Right renal cortex interstitium (tissue), 3 donors: ENCODE results near the gene CARF. TPM values are rescaled to one million over a fixed set of nuclear protein-coding genes. Genes with fewer than 3 reads are reported as not detected.

Source experiments
- DNase-seq, 3 donors: peaks; one replicate each; pipeline ENCODE4 v3.0.0-alpha.2; 2013; ENCODE audit warnings: low read depth in 3 of 3, low spot score in 2 of 3
- polyA plus RNA-seq, 3 donors: library from polyadenylated mRNA; unstranded; fragments of 120-200 nt; gene quantifications; one replicate each; pipeline ENCODE4 v1.2.1, GENCODE V29; 2013; ENCODE audit not compliant: insufficient read length in 3 of 3

CARF gene
- polyA plus RNA-seq, 3 donors = 13.7 to 16.2 (median 15.1) TPM

DNA sequence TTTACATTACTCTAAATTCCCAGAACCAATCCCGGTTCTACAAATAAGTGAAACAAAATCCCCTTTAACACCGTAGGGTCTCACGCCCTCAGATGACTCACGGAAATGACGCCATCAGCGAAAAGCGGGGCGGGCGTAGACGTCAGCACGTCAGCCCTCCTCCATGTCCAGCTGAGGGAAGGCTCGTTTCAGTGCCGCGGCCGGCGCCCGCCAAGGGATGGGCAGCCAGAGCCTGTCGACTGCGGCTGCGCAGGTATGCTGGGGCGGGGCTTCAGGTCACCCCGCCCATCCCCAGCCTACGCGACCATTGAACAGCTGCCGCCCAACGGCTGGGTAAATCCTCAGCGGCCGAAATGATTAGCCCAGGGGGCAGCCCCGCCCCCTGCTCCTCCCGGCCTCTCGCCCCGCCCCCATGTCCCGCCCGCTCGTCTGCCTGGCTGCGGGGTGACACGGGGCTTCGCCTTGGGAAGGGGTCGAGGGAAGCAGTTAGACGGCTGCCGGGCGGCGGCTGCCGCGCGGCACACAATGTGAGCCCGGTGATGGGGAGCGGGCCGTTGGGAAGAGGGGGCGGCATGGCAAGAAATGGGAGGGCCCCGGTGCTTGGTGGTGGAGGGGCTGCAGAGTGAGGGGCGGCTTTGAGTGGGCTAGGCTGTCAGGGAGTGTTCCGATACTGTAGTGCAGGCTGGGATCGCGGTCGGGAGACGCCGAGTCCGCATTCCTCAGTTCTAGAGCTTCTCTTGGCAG, 102.6 kb downstream of the CARF start, which contains the start of gene NBEAL1:
TSS of gene NBEAL1 (plus strand) at position 420 of the 744 bp plus-strand sequence. CDS start 1,510 bp downstream, outside the sequence.
- peak; percentile 96 to 98 (median 97) for DNase-seq

GRCh38 chr2:203016716-203017115, 104.6 kb downstream of the CARF start:
- no peak for DNase-seq

GRCh38 chr2:203018181-203018580, 106.1 kb downstream of the CARF start:
- no peak for DNase-seq

DNA sequence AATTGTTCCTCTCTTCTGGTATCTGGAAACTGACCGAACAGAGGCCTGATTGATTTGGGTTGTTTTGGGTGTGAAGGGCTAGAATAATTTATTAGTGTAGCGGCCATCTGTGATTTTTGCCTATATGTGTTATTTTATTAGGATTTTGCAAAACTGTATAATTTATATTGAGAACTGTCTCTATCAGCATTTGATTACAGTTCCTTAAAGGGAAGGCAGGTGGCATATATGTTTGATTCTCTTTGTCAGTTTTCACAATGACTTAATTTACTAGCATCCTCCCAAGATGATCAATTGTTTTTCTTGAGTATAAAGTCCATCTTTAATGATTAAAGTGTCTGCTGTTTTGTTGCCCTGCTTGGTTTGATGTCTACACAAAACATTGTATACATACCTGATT, 107.1 kb downstream of the CARF start:
- DNase-seq = no peak

- DNase-seq = no peak
These were observed 109.9 kb downstream of the CARF start for GRCh38 chr2:203021991-203022390.

DNA sequence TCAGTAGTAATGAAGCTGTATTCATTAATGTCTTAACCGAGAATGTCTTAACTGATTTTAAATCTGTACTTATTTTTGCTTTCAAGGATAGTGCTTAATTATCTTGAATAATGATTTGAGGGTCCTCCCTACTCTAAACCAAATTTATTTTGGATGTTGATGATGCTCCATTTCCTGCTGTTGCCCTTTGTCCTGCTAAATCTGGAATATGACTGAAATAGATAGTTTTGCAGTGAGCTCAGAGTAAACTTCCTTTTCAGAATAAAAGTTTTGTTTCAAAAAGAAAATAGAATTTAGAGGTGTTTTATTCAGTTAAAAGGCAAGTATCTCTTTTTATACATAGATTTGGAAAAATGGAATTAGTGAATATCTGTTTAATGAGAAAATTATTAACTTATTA, 110.7 kb downstream of the CARF start:
- no peak for DNase-seq

GRCh38 chr2:203025592-203025991, 113.5 kb downstream of the CARF start:
- DNase-seq = no peak

GRCh38 chr2:203030545-203030944, 118.5 kb downstream of the CARF start:
- DNase-seq = no peak

DNA sequence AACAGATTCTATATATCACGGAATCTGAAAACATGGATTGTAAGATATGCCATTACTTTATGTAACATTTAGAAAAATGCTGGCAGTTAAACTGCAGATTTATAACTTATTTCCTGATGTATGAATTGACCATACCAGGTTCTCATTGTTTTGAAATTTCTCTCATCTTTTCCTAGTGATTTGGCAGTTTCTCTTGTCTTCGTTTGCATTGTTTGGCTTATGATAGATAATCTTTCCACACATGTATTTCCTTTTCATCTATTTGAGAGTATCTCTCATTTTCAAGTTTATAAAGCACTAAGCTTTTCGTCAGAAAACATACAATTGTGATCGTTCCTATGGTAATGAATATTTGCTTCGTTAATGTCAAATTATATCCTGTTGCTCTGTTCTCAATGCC, 118.9 kb downstream of the CARF start:
- DNase-seq = no peak

DNA sequence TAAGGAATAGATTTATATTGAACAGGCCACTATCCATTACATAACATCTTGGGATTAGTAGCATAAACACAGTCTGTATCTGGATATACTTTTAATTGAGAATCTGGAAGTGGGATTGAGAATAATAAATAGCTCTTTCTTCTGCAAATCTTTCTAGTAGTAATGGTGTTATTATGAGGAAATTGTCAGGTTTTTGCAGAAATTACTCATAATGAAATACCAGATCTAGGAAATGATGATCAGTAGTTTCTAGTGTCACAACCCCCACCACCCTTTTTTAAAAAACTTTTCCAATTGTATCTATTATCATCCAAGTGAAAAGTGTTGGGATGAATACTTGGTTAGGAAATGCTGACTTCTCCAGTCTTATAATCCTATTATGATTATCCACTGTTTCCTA, 121.3 kb downstream of the CARF start:
- DNase-seq = no peak

DNA sequence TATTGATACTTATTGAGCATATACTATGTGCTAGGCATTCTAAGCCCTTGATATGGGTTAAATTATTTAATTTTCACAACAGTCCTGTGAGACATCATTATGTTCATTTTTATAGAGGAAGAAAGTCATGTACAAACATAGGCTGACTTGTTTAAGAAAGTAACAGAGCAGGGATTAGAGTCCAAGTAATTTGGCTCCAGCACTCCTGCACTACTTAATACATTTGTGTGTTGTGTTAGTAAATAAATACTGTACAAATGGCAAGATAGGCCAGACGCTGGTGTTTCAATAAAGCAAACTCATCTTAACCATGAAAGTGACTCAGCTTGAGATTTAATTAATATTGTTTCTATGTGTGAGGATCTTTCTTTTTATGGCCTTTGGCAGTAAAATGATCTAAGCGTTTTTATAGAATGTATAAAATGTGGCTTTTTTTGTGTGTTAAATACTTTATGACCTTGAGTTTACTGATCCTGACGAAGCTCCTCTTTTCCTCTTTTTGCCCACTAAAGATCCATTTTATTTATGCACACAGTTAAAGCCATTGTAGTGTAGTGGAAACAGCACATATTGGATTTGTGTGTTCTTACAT, 123.9 kb downstream of the CARF start:
- DNase-seq = no peak

Other genes starting within 250 kb of the CARF start
- 10 to 100 TPM; 12.8 to 13.6 (median 13.3) TPM for gene ICA1L, start 40.5 kb upstream of the CARF start, polyA plus RNA-seq
- gene WDR12, start 602 bp upstream of the CARF start, polyA plus RNA-seq = 100 to 1,000 TPM; 126 to 143 (median 135) TPM
- gene NBEAL1, start 102.6 kb downstream of the CARF start, polyA plus RNA-seq = 10 to 100 TPM; 14.1 to 15.4 (median 14.3) TPM